Upper lobe of left lung (tissue), 4 donors: ENCODE measurements around the gene ERMARD.

Source experiments
- EP300 ChIP-seq, 4 donors: sonication (generic); formaldehyde crosslinking; IDR thresholded peaks; one replicate each; pipeline ENCODE4 v1.5.1; 2017; ENCODE audit warnings: antibody characterized with exemption in 4 of 4, control low read depth in 2 of 4
- POLR2A ChIP-seq, 4 donors: fragments of 450-650 bp; IDR thresholded peaks; one replicate each; pipeline ENCODE4 v1.5.1; 2016 to 2017; ENCODE audit warnings: antibody characterized with exemption in 4 of 4, mild to moderate bottlenecking in 2 of 4
- POLR2AphosphoS5 ChIP-seq, 2 donors: sonication (generic); formaldehyde crosslinking; IDR thresholded peaks; one replicate each; pipeline ENCODE4 v1.5.1; 2017; ENCODE audit warnings: antibody characterized with exemption in 2 of 2
- TF ChIP-seq, protein P1 (sequence below), 6 experiments: fragments of 450-650 bp in 4 of 6; fragments of 200-600 bp in 2 of 6; sonication (generic) in 2 of 6; IDR thresholded peaks; one replicate each; pipeline ENCODE4 v1.5.1; 2016 to 2019; ENCODE audit warnings: antibody characterized with exemption in 6 of 6

DNA sequence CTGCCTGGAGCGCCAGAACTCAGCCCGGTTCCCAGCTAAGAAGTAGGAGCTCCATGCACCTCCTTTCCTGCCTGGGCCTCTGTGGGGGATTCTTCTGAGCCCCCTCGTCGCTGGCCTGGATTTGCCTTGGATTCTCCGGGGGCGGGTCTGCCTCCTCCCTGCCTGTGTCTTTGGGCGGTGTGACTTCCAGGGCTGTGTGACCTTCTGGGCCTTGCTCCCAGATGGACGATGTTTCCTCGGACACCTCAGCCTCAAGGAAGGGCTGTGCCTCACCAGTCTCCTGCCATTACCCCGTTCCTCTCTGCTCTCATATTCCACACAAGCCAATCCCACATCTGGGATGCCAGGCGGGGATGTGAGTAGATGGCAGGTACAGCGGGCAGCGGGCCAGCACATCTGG is 76.8 kb downstream of the ERMARD start:
- TF ChIP-seq, protein P1, sequence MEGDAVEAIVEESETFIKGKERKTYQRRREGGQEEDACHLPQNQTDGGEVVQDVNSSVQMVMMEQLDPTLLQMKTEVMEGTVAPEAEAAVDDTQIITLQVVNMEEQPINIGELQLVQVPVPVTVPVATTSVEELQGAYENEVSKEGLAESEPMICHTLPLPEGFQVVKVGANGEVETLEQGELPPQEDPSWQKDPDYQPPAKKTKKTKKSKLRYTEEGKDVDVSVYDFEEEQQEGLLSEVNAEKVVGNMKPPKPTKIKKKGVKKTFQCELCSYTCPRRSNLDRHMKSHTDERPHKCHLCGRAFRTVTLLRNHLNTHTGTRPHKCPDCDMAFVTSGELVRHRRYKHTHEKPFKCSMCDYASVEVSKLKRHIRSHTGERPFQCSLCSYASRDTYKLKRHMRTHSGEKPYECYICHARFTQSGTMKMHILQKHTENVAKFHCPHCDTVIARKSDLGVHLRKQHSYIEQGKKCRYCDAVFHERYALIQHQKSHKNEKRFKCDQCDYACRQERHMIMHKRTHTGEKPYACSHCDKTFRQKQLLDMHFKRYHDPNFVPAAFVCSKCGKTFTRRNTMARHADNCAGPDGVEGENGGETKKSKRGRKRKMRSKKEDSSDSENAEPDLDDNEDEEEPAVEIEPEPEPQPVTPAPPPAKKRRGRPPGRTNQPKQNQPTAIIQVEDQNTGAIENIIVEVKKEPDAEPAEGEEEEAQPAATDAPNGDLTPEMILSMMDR (IDR thresholded peaks at IDR 0.05), result no peak
- TF ChIP-seq POLR2A (IDR thresholded peaks at IDR 0.05) (no peak), EP300 (IDR thresholded peaks at IDR 0.05) (no peak), POLR2AphosphoS5 (IDR thresholded peaks at IDR 0.05) (no peak)
